A549 (cell line): ENCODE measurements around the gene KNCN. TPM values are rescaled to one million over a fixed set of nuclear protein-coding genes. Genes with fewer than 3 reads are reported as not detected.
A peak's percentile ranks its signal among the peaks of the same experiment; 100 is the strongest.

Experiments used
- ATAC-seq, 2 experiments: fragments of 200-7000 bp in 1 of 2; fragments of >200 bp in 1 of 2; cut with Nextera tagmentation in 1 of 2; cut with Tn5 transposase in 1 of 2; 3 replicates each; pipeline versions ENCODE4 v1.8.0 to v1.9.1; 2018 to 2020; ENCODE audit warnings: mild to moderate bottlenecking in 1 of 2, moderate library complexity in 1 of 2
- CTCF ChIA-PET: fragments of 300-600 bp; sonication (Branson Sonifier 250); formaldehyde crosslinking; extraction: SDS; loops from one replicate; lab custom pipeline; 2021; ENCODE audit warnings: antibody characterized with exemption, inconsistent platforms; lab: Yijun Ruan, JAX
- POLR2A ChIA-PET: fragments of 350-600 bp; formaldehyde crosslinking; extraction: SDS; loops from one replicate; lab custom pipeline; 2021; ENCODE audit warnings: antibody characterized with exemption, inconsistent platforms; lab: Yijun Ruan, JAX
- DNase-seq, 2 experiments: peaks; one replicate each; pipeline versions ENCODE4 v3.0.0 to v3.0.0-alpha.2; 2011 to 2016; ENCODE audit warnings: low read depth in 1 of 2, low spot score in 1 of 2
- FAIRE-seq: peaks from 2 replicates; lab custom pipeline; 2011; peaks lifted over from hg19 to GRCh38; lab: Jason Lieb, UNC
- H3K27ac ChIP-seq, 2 experiments: fragments of >200 bp; sonication (Bioruptor Twin); formaldehyde crosslinking; 3 replicates each; pipeline ENCODE4 v1.5.1; 2016 to 2017
- H3K4me1 ChIP-seq: fragments of >200 bp; sonication (Bioruptor Twin); formaldehyde crosslinking; 3 replicates; pipeline ENCODE4 v1.6.1; 2016
- H3K4me2 ChIP-seq: fragments of >200 bp; sonication (Bioruptor Twin); formaldehyde crosslinking; 3 replicates; pipeline ENCODE4 v1.6.1; 2016
- H3K4me3 ChIP-seq: fragments of >200 bp; sonication (Bioruptor Twin); formaldehyde crosslinking; 3 replicates; pipeline ENCODE4 v1.5.1; 2016
- H3K9me3 ChIP-seq: fragments of >200 bp; sonication (Bioruptor Twin); formaldehyde crosslinking; 3 replicates; pipeline ENCODE4 v1.6.1; 2016
- CBX8 ChIP-seq: fragments of 200-600 bp; sonication (generic); IDR thresholded peaks from 2 replicates; pipeline ENCODE4 v1.6.1; 2016
- FOSB ChIP-seq: fragments of 250-450 bp; sonication (Bioruptor Pico); IDR thresholded peaks from 2 replicates; pipeline ENCODE4 v1.5.0; 2020; ENCODE audit warnings: mild to moderate bottlenecking, moderate library complexity
- FOSL2 ChIP-seq, 2 experiments: fragments of 450-650 bp in 1 of 2; fragments of >200 bp in 1 of 2; sonication (Bioruptor Twin) in 1 of 2; formaldehyde crosslinking; IDR thresholded peaks; 2 replicates each; pipeline versions ENCODE4 v1.5.0 to v1.6.1; 2016 to 2020; ENCODE audit warnings: mild to moderate bottlenecking in 1 of 2, moderate library complexity in 1 of 2
- FOXS1 ChIP-seq: fragments of 250-450 bp; sonication (Bioruptor Pico); IDR thresholded peaks from 2 replicates; pipeline ENCODE4 v1.5.0; 2020; ENCODE audit warnings: mild to moderate bottlenecking, moderate library complexity
- HDAC2 ChIP-seq: fragments of 200-600 bp; sonication (generic); IDR thresholded peaks from 2 replicates; pipeline ENCODE4 v1.6.1; 2016
- HEYL ChIP-seq: fragments of 250-450 bp; sonication (Bioruptor Pico); IDR thresholded peaks from 2 replicates; pipeline ENCODE4 v1.8.0; 2021; ENCODE audit warnings: mild to moderate bottlenecking, moderate library complexity
- HOXB5 ChIP-seq: fragments of 250-450 bp; sonication (Bioruptor Pico); IDR thresholded peaks from 2 replicates; pipeline ENCODE4 v1.5.0; 2020; ENCODE audit warnings: mild to moderate bottlenecking, moderate library complexity
- JUNB ChIP-seq: fragments of >200 bp; sonication (Bioruptor Twin); formaldehyde crosslinking; IDR thresholded peaks from 2 replicates; pipeline ENCODE4 v1.6.1; 2016
- KDM1A ChIP-seq: fragments of 200-600 bp; sonication (generic); IDR thresholded peaks from 2 replicates; pipeline ENCODE4 v1.6.1; 2016; ENCODE audit warnings: low read depth, mild to moderate bottlenecking
- KDM5A ChIP-seq: fragments of 200-600 bp; sonication (generic); IDR thresholded peaks from 2 replicates; pipeline ENCODE4 v1.6.1; 2016; ENCODE audit warnings: antibody characterized with exemption, mild to moderate bottlenecking
- MYC ChIP-seq: IDR thresholded peaks from 2 replicates; pipeline ENCODE4 v1.6.1; 2012; ENCODE audit warnings: mild to moderate bottlenecking, inconsistent platforms, low read length, improper control_type of control experiment, borderline replicate concordance
- NPAS2 ChIP-seq: fragments of 250-450 bp; sonication (Bioruptor Pico); IDR thresholded peaks from 2 replicates; pipeline ENCODE4 v1.8.0; 2022; ENCODE audit warnings: mild to moderate bottlenecking, moderate library complexity, borderline replicate concordance
- PHF8 ChIP-seq: fragments of 200-600 bp; sonication (generic); IDR thresholded peaks from 2 replicates; pipeline ENCODE4 v1.6.1; 2016; ENCODE audit warnings: low read depth, mild to moderate bottlenecking, antibody characterized with exemption, moderate library complexity, borderline replicate concordance
- POLR2AphosphoS2 ChIP-seq: conservative IDR thresholded peaks from 2 replicates; pipeline ENCODE4 v1.6.1; 2012; ENCODE audit warnings: low read length, improper control_type of control experiment, inconsistent platforms
- RAD21 ChIP-seq, 2 experiments: fragments of >200 bp in 1 of 2; sonication (Bioruptor Twin) in 1 of 2; formaldehyde crosslinking in 1 of 2; IDR thresholded peaks in 1 of 2; conservative IDR thresholded peaks in 1 of 2; 2 replicates in 1 of 2; 3 replicates in 1 of 2; pipeline ENCODE4 v1.6.1; 2012 to 2018; ENCODE audit warnings: inconsistent platforms in 1 of 2
- SMC3 ChIP-seq: fragments of >200 bp; sonication (Bioruptor Twin); formaldehyde crosslinking; IDR thresholded peaks from 3 replicates; pipeline ENCODE4 v1.6.1; 2018; ENCODE audit warnings: inconsistent platforms
- SREBF2 ChIP-seq: fragments of 450-650 bp; IDR thresholded peaks from 2 replicates; pipeline ENCODE4 v1.6.1; 2014; ENCODE audit warnings: mild to moderate bottlenecking, moderate library complexity
- TP53 ChIP-seq: fragments of 250-450 bp; sonication (Bioruptor Pico); IDR thresholded peaks from 2 replicates; pipeline ENCODE4 v1.5.0; 2021; ENCODE audit warnings: mild to moderate bottlenecking, moderate library complexity
- ZNF302 ChIP-seq: fragments of 250-450 bp; sonication (Bioruptor Pico); IDR thresholded peaks from 2 replicates; pipeline ENCODE4 v1.9.0; 2021; ENCODE audit warnings: inconsistent platforms, mild to moderate bottlenecking, moderate library complexity
- WGBS: methylation state at CpG from one replicate; pipeline ENCODE4 v1.1.6; 2017; ENCODE audit errors: missing lambda C conversion rate; 5-methylcytosine and 5-hydroxymethylcytosine counted together
- polyA plus RNA-seq, 4 experiments: library from polyadenylated mRNA; depleted of rRNA in 3 of 4; stranded (reverse); fragments of >200 nt; fragmentation: RNase III in 1 of 4; extraction: RNeasy Plus Mini Kit Qiagen cat#74134 plus additional on column Dnase treatment in 1 of 4; gene quantifications; 2 replicates in 3 of 4; 3 replicates in 1 of 4; pipeline ENCODE4 v1.2.3, GENCODE V29; 2011 to 2017
- TF ChIP-seq, protein P1 (sequence below): IDR thresholded peaks from 2 replicates; pipeline ENCODE4 v1.6.1; 2012
- TF ChIP-seq, protein P2 (sequence below): fragments of 150-350 bp; IDR thresholded peaks from 2 replicates; pipeline ENCODE4 v1.6.1; 2014; ENCODE audit warnings: low read depth, mild to moderate bottlenecking, low read length
- TF ChIP-seq, protein P3 (sequence below): fragments of >200 bp; sonication (Bioruptor Twin); formaldehyde crosslinking; IDR thresholded peaks from 3 replicates; pipeline ENCODE4 v1.5.1; 2016
- TF ChIP-seq, protein P4 (sequence below): fragments of 250-450 bp; sonication (Bioruptor Pico); IDR thresholded peaks from 2 replicates; pipeline ENCODE4 v1.5.0; 2020; ENCODE audit warnings: low read depth, mild to moderate bottlenecking, moderate library complexity

KNCN gene
- polyA plus RNA-seq, 2 of the 4 experiments (the other 2 are of a cell fraction) = not detected

DNA sequence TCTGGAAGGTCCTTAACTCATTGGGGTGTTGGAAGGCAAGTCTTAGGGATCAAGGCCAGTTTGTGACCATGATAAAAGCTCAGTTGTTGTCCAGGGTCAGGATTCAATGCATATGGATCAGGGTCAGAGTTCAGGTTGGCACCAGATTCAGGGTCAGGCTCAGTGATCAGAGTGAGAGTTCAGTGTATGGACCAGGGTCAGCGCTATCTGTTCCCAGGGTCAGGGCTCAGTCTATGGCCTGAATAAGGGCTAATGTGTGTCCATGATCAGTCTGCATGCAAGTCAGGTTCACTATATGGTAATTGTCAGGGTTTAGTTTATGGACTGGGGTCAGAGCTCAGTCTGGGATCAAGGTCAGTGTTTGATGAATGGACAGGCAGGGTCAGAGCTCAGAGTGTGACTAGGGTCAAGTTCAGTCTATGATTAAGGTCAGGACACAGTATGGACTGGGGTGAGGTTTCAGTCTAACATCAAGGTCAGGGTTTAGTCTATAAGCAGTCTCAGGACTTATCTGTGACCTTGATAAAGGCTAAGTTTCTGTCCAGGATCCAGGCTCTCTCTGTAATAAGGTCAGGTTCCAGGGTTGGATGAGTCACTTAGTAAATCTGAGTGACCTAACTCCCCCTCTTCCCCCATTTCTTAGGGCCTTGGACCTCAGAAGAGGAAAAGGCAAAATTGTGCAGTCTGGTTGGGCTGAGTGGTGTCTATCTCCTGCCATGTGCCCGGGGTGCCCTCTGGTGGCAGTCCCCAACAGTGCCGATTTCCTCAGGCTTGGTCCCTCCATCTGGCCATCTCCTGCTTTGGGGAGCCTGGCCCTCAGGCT, 23.8 kb downstream of the KNCN start:
- Histone ChIP-seq H3K4me3 (no peak overlapping the region), H3K4me1 (peaks cover 32% of the 10 kb centered on the region), H3K27ac (peak overlapping the region in 1 of 2 experiments; percentile 68; a peak in 3 of 6 replicates), H3K9me3 (no peaks in the 10 kb centered on the region), H3K4me2 (peak overlapping the region; percentile 18; the same call in 1 of the 3 replicates)
- no peak for TF ChIP-seq JUNB
- no peak for TF ChIP-seq ZNF302 (CRISPR knock-in tag)
- no peak for TF ChIP-seq POLR2AphosphoS2
- TF ChIP-seq RAD21 (conservative IDR thresholded peaks at IDR 0.05 in 1 of 2, IDR thresholded peaks at IDR 0.05 in 1 of 2) = peak; percentile 97 to 98
- no peak for TF ChIP-seq SREBF2
- TF ChIP-seq, protein P1, sequence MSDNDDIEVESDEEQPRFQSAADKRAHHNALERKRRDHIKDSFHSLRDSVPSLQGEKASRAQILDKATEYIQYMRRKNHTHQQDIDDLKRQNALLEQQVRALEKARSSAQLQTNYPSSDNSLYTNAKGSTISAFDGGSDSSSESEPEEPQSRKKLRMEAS = 0 out of 2 replicates have a peak, but pooled peaks have one; percentile 25
- no peak for TF ChIP-seq KDM5A
- TF ChIP-seq NPAS2 (CRISPR knock-in tag) = no peak
- TF ChIP-seq SMC3 = peak; percentile 98
- TF ChIP-seq, protein P2, sequence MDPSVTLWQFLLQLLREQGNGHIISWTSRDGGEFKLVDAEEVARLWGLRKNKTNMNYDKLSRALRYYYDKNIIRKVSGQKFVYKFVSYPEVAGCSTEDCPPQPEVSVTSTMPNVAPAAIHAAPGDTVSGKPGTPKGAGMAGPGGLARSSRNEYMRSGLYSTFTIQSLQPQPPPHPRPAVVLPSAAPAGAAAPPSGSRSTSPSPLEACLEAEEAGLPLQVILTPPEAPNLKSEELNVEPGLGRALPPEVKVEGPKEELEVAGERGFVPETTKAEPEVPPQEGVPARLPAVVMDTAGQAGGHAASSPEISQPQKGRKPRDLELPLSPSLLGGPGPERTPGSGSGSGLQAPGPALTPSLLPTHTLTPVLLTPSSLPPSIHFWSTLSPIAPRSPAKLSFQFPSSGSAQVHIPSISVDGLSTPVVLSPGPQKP = no peak
- TF ChIP-seq, protein P3, sequence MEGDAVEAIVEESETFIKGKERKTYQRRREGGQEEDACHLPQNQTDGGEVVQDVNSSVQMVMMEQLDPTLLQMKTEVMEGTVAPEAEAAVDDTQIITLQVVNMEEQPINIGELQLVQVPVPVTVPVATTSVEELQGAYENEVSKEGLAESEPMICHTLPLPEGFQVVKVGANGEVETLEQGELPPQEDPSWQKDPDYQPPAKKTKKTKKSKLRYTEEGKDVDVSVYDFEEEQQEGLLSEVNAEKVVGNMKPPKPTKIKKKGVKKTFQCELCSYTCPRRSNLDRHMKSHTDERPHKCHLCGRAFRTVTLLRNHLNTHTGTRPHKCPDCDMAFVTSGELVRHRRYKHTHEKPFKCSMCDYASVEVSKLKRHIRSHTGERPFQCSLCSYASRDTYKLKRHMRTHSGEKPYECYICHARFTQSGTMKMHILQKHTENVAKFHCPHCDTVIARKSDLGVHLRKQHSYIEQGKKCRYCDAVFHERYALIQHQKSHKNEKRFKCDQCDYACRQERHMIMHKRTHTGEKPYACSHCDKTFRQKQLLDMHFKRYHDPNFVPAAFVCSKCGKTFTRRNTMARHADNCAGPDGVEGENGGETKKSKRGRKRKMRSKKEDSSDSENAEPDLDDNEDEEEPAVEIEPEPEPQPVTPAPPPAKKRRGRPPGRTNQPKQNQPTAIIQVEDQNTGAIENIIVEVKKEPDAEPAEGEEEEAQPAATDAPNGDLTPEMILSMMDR = peak; percentile 85
- TF ChIP-seq FOSB (CRISPR knock-in tag) = no peak
- TF ChIP-seq, protein P4, sequence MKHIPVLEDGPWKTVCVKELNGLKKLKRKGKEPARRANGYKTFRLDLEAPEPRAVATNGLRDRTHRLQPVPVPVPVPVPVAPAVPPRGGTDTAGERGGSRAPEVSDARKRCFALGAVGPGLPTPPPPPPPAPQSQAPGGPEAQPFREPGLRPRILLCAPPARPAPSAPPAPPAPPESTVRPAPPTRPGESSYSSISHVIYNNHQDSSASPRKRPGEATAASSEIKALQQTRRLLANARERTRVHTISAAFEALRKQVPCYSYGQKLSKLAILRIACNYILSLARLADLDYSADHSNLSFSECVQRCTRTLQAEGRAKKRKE (CRISPR knock-in tag) = no peak
- TF ChIP-seq FOSL2 (IDR thresholded peaks at IDR 0.05) = no peak
- peak; percentile 30; the same call in 1 of the 2 replicates for TF ChIP-seq FOSL2 (CRISPR knock-in tag; IDR thresholded peaks at IDR 0.05)
- peak; percentile 64 to 69 for DNase-seq
- FAIRE-seq = no peak
- peak; percentile 78 to 91 for ATAC-seq
- POLR2A ChIA-PET = no interaction called here
- CTCF ChIA-PET = interaction anchor here (0.6 to 11.5 kb wide), 30 partner anchors 11 to 175 kb away, joined by 3 to 235 read pairs (median 5); partner anchors contain the start of genes DMBX1 and KNCN
- WGBS = 83% methylated on average over 1 of the region's 3 CpGs

DNA sequence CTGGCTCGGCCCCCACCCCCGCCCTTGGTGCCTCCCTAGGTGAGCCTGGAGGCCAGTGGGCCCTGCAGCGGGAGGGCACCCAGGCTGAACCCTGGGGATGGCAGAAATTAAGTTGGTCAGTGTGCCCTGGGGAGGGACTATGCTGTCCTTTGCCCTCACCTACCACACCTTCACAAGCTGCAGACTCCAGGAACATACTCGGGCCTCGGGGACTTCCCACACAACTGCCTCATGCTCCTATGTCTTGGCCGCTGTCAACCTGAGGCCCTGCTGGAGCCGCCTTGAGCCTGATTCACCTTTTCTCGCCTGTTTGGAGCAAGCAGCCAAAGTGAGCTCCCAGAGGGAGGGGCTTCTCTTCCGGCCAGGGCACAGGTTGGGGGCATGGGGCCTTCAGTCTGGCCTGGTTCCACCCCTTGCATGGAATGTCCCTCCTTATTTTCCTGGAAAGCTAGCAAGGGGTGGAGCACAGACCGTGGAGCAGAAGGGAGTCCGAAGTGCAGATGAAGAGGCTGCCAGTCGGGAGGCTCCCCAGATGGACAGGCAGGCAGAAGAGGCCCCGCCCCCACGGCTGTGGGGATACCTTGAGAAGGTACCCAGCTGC, 24.7 kb downstream of the KNCN start:
- 67% methylated on average over 8 of the region's 14 CpGs for WGBS
- no peaks in the 10 kb centered on the region for H3K9me3 ChIP-seq
- H3K4me2 ChIP-seq = no peak overlapping the region
- ChIA-PET POLR2A (no interaction called here), CTCF (interaction anchor here (0.6 to 11.5 kb wide), 24 partner anchors 9 to 174 kb away, joined by 3 to 235 read pairs (median 8); partner anchors contain the start of gene DMBX1)
- TF ChIP-seq FOSB (CRISPR knock-in tag) (no peak), HOXB5 (CRISPR knock-in tag) (no peak), TP53 (no peak), HEYL (CRISPR knock-in tag) (no peak), FOXS1 (CRISPR knock-in tag) (no peak), HDAC2 (no peak), KDM1A (no peak), MYC (no peak), CBX8 (no peak), SREBF2 (no peak), PHF8 (no peak)
- H3K4me1 ChIP-seq = peaks cover 41% of the 10 kb centered on the region
- no peak for ATAC-seq
- no peak for DNase-seq
- H3K4me3 ChIP-seq = no peak overlapping the region
- H3K27ac ChIP-seq = peak overlapping the region in 1 of 2 experiments; percentile 68; a peak in 3 of 6 replicates
- FAIRE-seq = no peak
